PC-9 (cell line): ENCODE data around the gene PDE8A.
"Not testable (repeated sequence)": the region's sequence is repeated elsewhere in the genome, so short reads cannot be mapped to it uniquely, and the experiment has no call there.

Experiments used
- EZH2 ChIP-seq: fragments of 200-600 bp; sonication (generic); IDR thresholded peaks from 2 replicates; pipeline ENCODE4 v1.8.0; 2017; ENCODE audit warnings: antibody characterized with exemption, low read depth
- TF ChIP-seq, protein P1 (sequence below): fragments of 200-600 bp; sonication (generic); conservative IDR thresholded peaks from 2 replicates; pipeline ENCODE4 v1.6.1; 2017; ENCODE audit warnings: mixed run types, antibody characterized with exemption, mild to moderate bottlenecking, moderate library complexity

DNA sequence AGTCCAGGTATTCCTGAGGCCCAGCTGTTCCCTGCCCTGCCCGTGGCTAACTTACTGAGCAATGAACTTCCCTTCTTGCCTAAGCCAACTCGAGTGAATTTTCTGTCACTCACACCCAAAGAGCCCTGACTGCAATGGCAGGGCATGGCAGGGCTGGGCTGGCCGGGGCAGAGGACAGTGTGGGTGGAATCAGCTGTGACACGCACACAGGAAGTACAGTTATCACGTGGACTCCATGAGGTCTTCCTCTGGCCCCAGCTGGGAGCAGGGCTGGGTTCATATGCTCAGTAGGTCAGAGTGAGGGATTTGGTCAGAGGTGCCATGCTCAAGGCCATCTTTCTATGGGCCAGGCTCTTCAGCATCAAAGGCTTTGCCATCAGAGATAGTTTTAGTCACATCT is 192.0 kb downstream of the PDE8A start:
- TF ChIP-seq, protein P1, sequence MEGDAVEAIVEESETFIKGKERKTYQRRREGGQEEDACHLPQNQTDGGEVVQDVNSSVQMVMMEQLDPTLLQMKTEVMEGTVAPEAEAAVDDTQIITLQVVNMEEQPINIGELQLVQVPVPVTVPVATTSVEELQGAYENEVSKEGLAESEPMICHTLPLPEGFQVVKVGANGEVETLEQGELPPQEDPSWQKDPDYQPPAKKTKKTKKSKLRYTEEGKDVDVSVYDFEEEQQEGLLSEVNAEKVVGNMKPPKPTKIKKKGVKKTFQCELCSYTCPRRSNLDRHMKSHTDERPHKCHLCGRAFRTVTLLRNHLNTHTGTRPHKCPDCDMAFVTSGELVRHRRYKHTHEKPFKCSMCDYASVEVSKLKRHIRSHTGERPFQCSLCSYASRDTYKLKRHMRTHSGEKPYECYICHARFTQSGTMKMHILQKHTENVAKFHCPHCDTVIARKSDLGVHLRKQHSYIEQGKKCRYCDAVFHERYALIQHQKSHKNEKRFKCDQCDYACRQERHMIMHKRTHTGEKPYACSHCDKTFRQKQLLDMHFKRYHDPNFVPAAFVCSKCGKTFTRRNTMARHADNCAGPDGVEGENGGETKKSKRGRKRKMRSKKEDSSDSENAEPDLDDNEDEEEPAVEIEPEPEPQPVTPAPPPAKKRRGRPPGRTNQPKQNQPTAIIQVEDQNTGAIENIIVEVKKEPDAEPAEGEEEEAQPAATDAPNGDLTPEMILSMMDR, result not testable (repeated sequence)
- TF ChIP-seq EZH2, result not testable (repeated sequence)
